HL-60 (cell line): ENCODE data around the gene C12orf60.

Experiments used
- DNase-seq, 2 experiments: peaks; one replicate each; pipeline ENCODE4 v3.0.0-alpha.2; 2010 to 2020; ENCODE audit warnings: low read depth in 1 of 2, low spot score in 1 of 2
- H3K27ac ChIP-seq: fragments of 250-450 bp; sonication (Bioruptor Pico); replicated peaks from 2 replicates; pipeline ENCODE4 v1.5.1; 2020; ENCODE audit warnings: mild to moderate bottlenecking, moderate library complexity
- H3K27me3 ChIP-seq: fragments of 250-450 bp; sonication (Bioruptor Pico); 2 replicates; pipeline ENCODE4 v1.5.1; 2021; ENCODE audit warnings: mild to moderate bottlenecking, moderate library complexity; ENCODE audit not compliant: insufficient read depth, poor library complexity, severe bottlenecking
- H3K4me3 ChIP-seq: replicated peaks from 2 replicates; pipeline ENCODE4 v1.5.1; 2011; ENCODE audit warnings: mild to moderate bottlenecking, control low read depth, low read length; ENCODE audit not compliant: insufficient read depth
- GABPA ChIP-seq: IDR thresholded peaks from 2 replicates; pipeline ENCODE4 v1.6.1; 2012; ENCODE audit warnings: low read depth
- POLR2AphosphoS5 ChIP-seq: IDR thresholded peaks from 2 replicates; pipeline ENCODE4 v1.6.1; 2012; ENCODE audit warnings: low read depth
- SPI1 ChIP-seq: IDR thresholded peaks from 2 replicates; pipeline ENCODE4 v1.6.1; 2012; ENCODE audit warnings: low read depth, mild to moderate bottlenecking, borderline replicate concordance
- TF ChIP-seq, protein P1 (sequence below): IDR thresholded peaks from 2 replicates; pipeline ENCODE4 v1.6.1; 2012; ENCODE audit warnings: low read depth; ENCODE audit not compliant: insufficient replicate concordance
- TF ChIP-seq, protein P2 (sequence below): IDR thresholded peaks from one replicate; pipeline ENCODE4 v1.5.1; 2011; ENCODE audit warnings: low read length, control low read depth, inconsistent platforms; ENCODE audit not compliant: insufficient read depth

Gene C12orf60

DNA sequence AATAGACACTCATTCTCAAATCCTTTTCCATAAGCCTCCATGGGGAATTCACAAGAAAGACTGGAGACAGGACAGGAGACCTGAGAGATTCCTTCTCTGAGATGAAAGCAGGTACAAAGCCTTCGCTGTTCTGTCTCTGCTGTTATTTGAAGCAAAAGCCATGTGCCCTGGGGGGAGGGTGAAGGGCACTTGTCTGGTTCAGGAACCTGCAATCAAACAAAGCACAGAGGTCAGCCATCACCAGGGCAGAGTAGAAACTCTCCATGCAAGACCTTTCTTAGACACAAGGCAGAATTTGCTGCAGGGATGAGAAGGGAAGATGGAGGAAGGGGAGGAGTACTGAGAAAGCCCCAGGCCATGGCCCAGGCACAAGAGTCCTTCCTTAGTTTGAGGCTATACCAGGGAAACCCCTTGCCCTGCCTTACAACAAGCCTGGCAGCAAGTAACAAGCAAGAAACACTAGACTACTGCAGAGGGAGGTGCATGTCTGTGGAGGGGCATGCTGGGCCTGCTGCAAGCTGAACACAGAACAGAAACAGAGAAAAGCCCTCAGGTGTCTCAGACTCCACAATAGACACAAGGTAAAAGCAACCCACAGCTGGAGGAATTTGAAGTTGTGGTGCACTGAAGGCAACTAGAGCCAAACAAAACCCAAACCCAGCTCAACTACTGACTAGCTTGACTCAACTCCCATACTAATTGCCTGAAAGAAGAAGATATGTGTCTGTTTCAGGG lies 47.6 kb downstream of the C12orf60 start:
- DNase-seq: no peak
- Histone ChIP-seq H3K27me3 (no peaks in the 10 kb centered on the region), H3K27ac (no peak overlapping the region), H3K4me3 (no peak overlapping the region)
- TF ChIP-seq POLR2AphosphoS5 (no peak), GABPA (no peak), SPI1 (no peak)
- TF ChIP-seq, protein P1, sequence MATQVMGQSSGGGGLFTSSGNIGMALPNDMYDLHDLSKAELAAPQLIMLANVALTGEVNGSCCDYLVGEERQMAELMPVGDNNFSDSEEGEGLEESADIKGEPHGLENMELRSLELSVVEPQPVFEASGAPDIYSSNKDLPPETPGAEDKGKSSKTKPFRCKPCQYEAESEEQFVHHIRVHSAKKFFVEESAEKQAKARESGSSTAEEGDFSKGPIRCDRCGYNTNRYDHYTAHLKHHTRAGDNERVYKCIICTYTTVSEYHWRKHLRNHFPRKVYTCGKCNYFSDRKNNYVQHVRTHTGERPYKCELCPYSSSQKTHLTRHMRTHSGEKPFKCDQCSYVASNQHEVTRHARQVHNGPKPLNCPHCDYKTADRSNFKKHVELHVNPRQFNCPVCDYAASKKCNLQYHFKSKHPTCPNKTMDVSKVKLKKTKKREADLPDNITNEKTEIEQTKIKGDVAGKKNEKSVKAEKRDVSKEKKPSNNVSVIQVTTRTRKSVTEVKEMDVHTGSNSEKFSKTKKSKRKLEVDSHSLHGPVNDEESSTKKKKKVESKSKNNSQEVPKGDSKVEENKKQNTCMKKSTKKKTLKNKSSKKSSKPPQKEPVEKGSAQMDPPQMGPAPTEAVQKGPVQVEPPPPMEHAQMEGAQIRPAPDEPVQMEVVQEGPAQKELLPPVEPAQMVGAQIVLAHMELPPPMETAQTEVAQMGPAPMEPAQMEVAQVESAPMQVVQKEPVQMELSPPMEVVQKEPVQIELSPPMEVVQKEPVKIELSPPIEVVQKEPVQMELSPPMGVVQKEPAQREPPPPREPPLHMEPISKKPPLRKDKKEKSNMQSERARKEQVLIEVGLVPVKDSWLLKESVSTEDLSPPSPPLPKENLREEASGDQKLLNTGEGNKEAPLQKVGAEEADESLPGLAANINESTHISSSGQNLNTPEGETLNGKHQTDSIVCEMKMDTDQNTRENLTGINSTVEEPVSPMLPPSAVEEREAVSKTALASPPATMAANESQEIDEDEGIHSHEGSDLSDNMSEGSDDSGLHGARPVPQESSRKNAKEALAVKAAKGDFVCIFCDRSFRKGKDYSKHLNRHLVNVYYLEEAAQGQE: no peak
- TF ChIP-seq, protein P2, sequence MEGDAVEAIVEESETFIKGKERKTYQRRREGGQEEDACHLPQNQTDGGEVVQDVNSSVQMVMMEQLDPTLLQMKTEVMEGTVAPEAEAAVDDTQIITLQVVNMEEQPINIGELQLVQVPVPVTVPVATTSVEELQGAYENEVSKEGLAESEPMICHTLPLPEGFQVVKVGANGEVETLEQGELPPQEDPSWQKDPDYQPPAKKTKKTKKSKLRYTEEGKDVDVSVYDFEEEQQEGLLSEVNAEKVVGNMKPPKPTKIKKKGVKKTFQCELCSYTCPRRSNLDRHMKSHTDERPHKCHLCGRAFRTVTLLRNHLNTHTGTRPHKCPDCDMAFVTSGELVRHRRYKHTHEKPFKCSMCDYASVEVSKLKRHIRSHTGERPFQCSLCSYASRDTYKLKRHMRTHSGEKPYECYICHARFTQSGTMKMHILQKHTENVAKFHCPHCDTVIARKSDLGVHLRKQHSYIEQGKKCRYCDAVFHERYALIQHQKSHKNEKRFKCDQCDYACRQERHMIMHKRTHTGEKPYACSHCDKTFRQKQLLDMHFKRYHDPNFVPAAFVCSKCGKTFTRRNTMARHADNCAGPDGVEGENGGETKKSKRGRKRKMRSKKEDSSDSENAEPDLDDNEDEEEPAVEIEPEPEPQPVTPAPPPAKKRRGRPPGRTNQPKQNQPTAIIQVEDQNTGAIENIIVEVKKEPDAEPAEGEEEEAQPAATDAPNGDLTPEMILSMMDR: no peak

DNA sequence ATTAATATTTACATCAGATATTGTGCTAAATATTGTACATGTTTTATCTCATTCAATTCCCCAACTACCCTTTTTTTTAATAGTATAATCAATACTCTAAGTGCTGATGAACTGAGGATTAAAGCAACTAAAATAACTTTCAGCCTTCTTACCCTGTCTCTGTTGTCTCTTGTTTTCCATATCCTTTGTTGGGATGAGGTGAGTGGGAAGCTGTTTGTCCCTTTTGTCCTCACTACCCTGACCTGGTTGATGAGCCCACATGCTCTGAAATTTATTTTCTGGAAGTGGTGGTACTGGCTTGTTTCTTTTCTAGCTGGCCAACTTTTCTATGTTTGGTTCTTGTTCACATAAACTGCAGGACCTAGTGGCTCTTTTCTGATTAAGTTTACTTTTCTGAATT lies 49.4 kb downstream of the C12orf60 start:
- H3K27me3 ChIP-seq: no peaks in the 10 kb centered on the region
- TF ChIP-seq, protein P2: no peak
- no peak for TF ChIP-seq POLR2AphosphoS5
- no peak for TF ChIP-seq SPI1
- TF ChIP-seq, protein P1: no peak
- no peak overlapping the region for H3K27ac ChIP-seq
- DNase-seq: no peak
- H3K4me3 ChIP-seq: no peak overlapping the region

DNA sequence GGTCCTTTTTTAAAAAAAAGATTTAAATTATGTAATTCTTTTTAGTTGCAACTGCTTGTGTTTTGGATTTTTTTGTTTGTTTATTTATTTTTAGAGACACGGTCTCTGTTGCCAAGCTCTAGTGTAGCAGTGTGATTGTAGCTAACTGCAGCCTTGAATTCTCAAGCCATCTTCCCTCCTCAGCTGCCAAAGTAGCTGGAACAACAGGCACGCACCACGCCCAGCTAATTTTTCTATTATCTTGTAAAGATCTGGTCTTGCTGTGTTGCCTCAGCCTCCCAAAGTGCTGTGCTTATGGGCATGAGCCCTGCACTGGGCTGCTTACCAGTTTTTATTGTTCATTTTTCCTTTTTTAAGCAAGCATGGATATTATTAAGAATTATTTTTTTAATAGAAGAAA lies 50.5 kb downstream of the C12orf60 start:
- H3K27me3 ChIP-seq: no peaks in the 10 kb centered on the region
- no peak for DNase-seq
- H3K4me3 ChIP-seq: no peak overlapping the region
- no peak overlapping the region for H3K27ac ChIP-seq
- TF ChIP-seq, protein P1: no peak
- TF ChIP-seq GABPA (no peak), SPI1 (no peak), POLR2AphosphoS5 (no peak)
- TF ChIP-seq, protein P2: no peak
